Left lung (tissue), 10 donors: Measurements from ENCODE around the gene IFT122. TPM values are rescaled to one million over a fixed set of nuclear protein-coding genes. Genes with fewer than 3 reads are reported as not detected.
"Not testable (repeated sequence)": the region's sequence is repeated elsewhere in the genome, so short reads cannot be mapped to it uniquely, and the experiment has no call there.

Source experiments
- ATAC-seq: fragments of 200-7000 bp; cut with Tn5 transposase; one replicate; pipeline ENCODE4 v1.9.1; 2020; ENCODE audit warnings: moderate library complexity
- DNase-seq, 4 donors: peaks; one replicate each; pipeline ENCODE4 v3.0.0-alpha.2; 2013 to 2020
- H3K27ac ChIP-seq, 2 donors: fragments of 200-600 bp; sonication (generic) in 1 of 2; one replicate each; pipeline versions ENCODE4 v1.5.0 to v1.8.0; 2020 to 2021
- H3K27me3 ChIP-seq, 2 donors: fragments of 200-600 bp; sonication (generic) in 1 of 2; one replicate each; pipeline versions ENCODE4 v1.5.0 to v1.8.0; 2020 to 2021
- H3K36me3 ChIP-seq, 2 donors: fragments of 200-600 bp; sonication (generic) in 1 of 2; one replicate each; pipeline versions ENCODE4 v1.5.0 to v1.8.0; 2020 to 2021
- H3K4me1 ChIP-seq, 2 donors: fragments of 200-600 bp; one replicate each; pipeline ENCODE4 v1.8.0; 2021
- H3K4me3 ChIP-seq, 2 donors: fragments of 200-600 bp; sonication (generic) in 1 of 2; one replicate each; pipeline versions ENCODE4 v1.5.0 to v1.8.0; 2020 to 2021; ENCODE audit warnings: mild to moderate bottlenecking in 1 of 2
- H3K9me3 ChIP-seq, 2 donors: fragments of 200-600 bp; sonication (generic) in 1 of 2; one replicate each; pipeline versions ENCODE4 v1.5.0 to v1.8.0; 2020 to 2021
- CTCF ChIP-seq, 2 donors: fragments of 200-600 bp; sonication (generic) in 1 of 2; IDR thresholded peaks; one replicate each; pipeline versions ENCODE4 v1.5.0 to v1.8.0; 2021; ENCODE audit warnings: antibody characterized with exemption in 2 of 2
- intact Hi-C, 2 donors: fragments of 100-400 bp; cut with DNase I; formaldehyde crosslinking; loops; one replicate each; pipeline versions ENCODE4 v1.11.2 to v1.14.2; 2022
- polyA plus RNA-seq, 6 donors: library from polyadenylated mRNA; unstranded; fragments of 120-200 nt; gene quantifications; one replicate each; pipeline ENCODE4 v1.2.1, GENCODE V29; 2013; ENCODE audit not compliant: insufficient read length in 6 of 6
- total RNA-seq, 2 donors: library from RNA; stranded (reverse); fragmentation: NEBNext Ultra II Directional; extraction: Animal tissue kit (Norgen Biotek cat#: 25700); gene quantifications; one replicate each; pipeline ENCODE4 v1.2.1, GENCODE V29; 2021
- donor health status: DM: no; HTN: yes; CAD: no.
- donor health status: DM: no; HTN: no; CAD: no.

IFT122 gene
- total and polyA plus RNA-seq, 8 donors, result 21.2 to 79.7 (median 71.3) TPM

- TF ChIP-seq CTCF (IDR thresholded peaks at IDR 0.05), result no peak
- H3K4me1 ChIP-seq, result no peaks in the 10 kb centered on the region
- intact Hi-C loops, result no loop called here
- no peak for ATAC-seq
- no peaks in the 10 kb centered on the region for H3K9me3 ChIP-seq
- DNase-seq, result no peak
- peaks cover 0 to 68% of the 10 kb centered on the region in 2 donors for H3K36me3 ChIP-seq
- no peaks in the 10 kb centered on the region for H3K27me3 ChIP-seq
- H3K4me3 ChIP-seq, result no peak overlapping the region
- H3K27ac ChIP-seq, result no peak overlapping the region
These were observed 74.1 kb downstream of the IFT122 start for GRCh38 chr3:129514110-129514509.

DNA sequence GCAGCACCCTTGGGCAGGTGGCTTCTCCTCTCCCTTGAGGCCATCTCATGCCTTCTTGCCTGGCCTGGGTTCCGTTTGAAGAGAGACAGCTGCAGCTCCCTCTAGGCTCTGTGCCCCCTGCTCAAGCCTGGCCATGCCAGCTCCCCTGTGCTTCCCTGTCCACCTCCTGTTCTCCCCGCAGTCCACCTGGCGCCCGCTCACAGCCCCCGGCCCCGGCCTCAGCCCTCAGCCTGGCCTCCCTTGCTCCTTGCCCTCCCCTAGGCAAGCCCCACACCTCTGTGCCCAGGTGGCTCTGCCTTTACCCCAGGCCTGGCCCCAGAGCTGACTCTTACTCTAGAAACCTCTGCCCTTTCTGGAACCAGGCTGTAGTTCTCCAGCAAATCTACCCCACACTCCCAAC, 74.5 kb downstream of the IFT122 start:
- ATAC-seq (no peak), DNase-seq (no peak)
- H3K36me3 ChIP-seq, result peaks cover 0 to 68% of the 10 kb centered on the region in 2 donors
- no peaks in the 10 kb centered on the region for H3K9me3 ChIP-seq
- no peak overlapping the region for H3K4me3 ChIP-seq
- TF ChIP-seq CTCF (IDR thresholded peaks at IDR 0.05), result no peak
- no peaks in the 10 kb centered on the region for H3K4me1 ChIP-seq
- no peak overlapping the region for H3K27ac ChIP-seq
- intact Hi-C loops, result no loop called here
- no peaks in the 10 kb centered on the region for H3K27me3 ChIP-seq

DNA sequence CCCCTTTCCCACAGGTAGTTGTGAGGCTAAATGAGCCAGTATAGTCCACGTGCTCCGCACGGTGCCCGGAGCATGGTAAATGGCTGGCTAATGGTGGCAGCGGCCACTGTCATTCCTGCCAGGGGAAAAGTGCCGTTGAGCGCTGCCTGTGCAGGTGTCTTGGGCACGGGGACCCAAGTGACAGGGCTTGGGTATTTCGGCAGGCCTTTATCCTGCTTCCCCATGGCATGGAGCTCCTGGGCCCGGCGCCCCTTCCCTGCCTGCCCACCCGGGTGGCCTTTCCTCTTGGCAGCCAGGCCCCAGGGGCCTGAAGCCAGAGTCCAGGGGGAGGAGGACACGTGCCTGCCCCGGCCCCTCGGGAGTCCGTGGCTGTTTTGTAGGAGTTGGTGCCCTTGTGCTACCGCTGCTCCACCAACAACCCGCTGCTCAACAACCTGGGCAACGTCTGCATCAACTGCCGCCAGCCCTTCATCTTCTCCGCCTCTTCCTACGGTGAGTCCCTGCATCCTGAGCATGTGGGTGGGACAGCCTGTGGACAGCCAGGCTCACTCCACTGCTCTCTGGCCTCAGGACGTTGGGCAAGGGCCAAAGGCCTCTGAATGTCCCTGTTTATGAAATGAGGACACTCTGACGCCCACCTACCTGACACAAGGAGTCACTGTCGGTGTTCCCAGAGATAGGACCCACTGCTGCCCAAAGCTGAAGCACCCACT, 75.2 kb downstream of the IFT122 start:
- ATAC-seq, intact Hi-C loops, H3K27me3 ChIP-seq, DNase-seq, H3K9me3 ChIP-seq, H3K4me1 ChIP-seq, H3K4me3 ChIP-seq, H3K27ac ChIP-seq: not testable (repeated sequence)
- peaks cover 0 to 65% of the 10 kb centered on the region in 2 donors for H3K36me3 ChIP-seq

DNA sequence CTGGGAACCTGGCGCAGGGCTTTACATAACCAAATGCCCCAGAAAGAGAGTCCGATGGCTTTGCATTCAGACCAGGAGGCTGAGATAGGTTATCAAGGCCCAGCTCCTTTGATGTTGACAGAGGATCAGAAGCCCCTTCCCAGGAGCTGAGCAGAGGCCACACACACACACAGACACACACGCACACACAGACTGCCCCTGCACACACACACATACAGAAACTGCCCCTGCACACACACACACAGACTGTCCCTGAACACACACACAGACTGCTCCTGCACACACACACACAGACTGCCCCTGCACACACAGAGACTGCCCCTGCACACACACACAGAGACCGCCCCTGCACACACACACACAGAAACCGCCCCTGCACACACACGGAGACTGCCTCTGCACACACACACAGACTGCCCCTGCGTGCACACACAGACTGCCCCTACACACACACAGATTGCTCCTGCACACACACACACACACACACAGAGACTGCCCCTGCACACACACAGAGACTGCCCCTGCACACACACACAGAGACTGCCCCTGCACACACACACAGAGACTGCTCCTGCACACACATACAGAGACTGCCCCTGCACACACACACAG, 75.9 kb downstream of the IFT122 start:
- H3K27me3 ChIP-seq, ATAC-seq, H3K9me3 ChIP-seq, DNase-seq, intact Hi-C loops, H3K27ac ChIP-seq, H3K4me1 ChIP-seq, H3K4me3 ChIP-seq: not testable (repeated sequence)
- H3K36me3 ChIP-seq, result peaks cover 0 to 59% of the 10 kb centered on the region in 2 donors

- Histone ChIP-seq H3K27me3 (no peaks in the 10 kb centered on the region), H3K36me3 (peaks cover 0 to 53% of the 10 kb centered on the region in 2 donors), H3K27ac (no peak overlapping the region), H3K4me1 (no peaks in the 10 kb centered on the region), H3K9me3 (no peaks in the 10 kb centered on the region), H3K4me3 (no peak overlapping the region)
- intact Hi-C loops, result no loop called here
- DNase-seq (no peak), ATAC-seq (no peak)
- TF ChIP-seq CTCF (IDR thresholded peaks at IDR 0.05), result no peak
These were observed 77.5 kb downstream of the IFT122 start for GRCh38 chr3:129517516-129517915.

- H3K27ac ChIP-seq, result no peak overlapping the region
- no peaks in the 10 kb centered on the region for H3K27me3 ChIP-seq
- no peak for DNase-seq
- no peak for ATAC-seq
- H3K36me3 ChIP-seq, result peaks cover 0 to 47% of the 10 kb centered on the region in 2 donors
- no peak for TF ChIP-seq CTCF (IDR thresholded peaks at IDR 0.05)
- no peaks in the 10 kb centered on the region for H3K4me1 ChIP-seq
- no peaks in the 10 kb centered on the region for H3K9me3 ChIP-seq
- no peak overlapping the region for H3K4me3 ChIP-seq
- intact Hi-C loops, result no loop called here
These were observed 78.1 kb downstream of the IFT122 start for GRCh38 chr3:129518038-129518561.
